ENCODE measurements around the gene ERBIN. TPM values are rescaled to one million over a fixed set of nuclear protein-coding genes. Genes with fewer than 3 reads are reported as not detected.

ERBIN gene
- total and polyA plus RNA-seq, 2 donors (not counting 1 experiment from before 2014, with no cell fraction given), result 69.1 to 127 TPM

DNA sequence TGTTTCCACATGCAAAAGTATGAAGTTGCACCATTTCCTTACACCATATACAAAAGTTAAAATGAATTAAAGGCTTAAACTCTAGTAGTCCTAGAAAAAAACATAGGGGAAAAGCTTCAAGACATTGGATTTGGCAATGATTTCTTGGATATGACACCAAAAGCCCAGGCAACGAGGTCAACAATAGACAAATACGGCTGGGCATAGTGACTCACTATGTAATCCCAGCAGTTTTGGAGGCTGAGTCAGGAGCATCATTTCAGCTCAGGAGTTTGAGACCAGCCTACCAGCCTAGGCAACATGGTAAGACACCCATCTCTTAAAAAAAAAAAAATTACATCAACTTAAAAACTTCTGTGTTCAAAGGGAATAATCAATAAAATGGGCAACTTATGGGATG, 186.8 kb downstream of the ERBIN start:
- Histone ChIP-seq H3K4me2 (ENCODE audit: extremely low read depth, insufficient read depth, low read length) (no peak overlapping the region), H3K27me3 (ENCODE audit: control insufficient read depth, insufficient read depth, low read length) (no peaks in the 10 kb centered on the region), H3K9ac (ENCODE audit: insufficient read depth, low read length) (no peak overlapping the region), H3K27ac (ENCODE audit: insufficient read depth, low read length) (no peak overlapping the region), H3K9me3 (ENCODE audit: control insufficient read depth, insufficient read depth, low read depth, low read length) (no peaks in the 10 kb centered on the region), H3K79me2 (ENCODE audit: control insufficient read depth, insufficient read depth, low read length) (no peaks in the 10 kb centered on the region), H3K4me1 (ENCODE audit: control insufficient read depth, extremely low read depth, insufficient read depth, low read length) (no peaks in the 10 kb centered on the region), H3K36me3 (ENCODE audit: control insufficient read depth, insufficient read depth, low read length) (no peaks in the 10 kb centered on the region), H4K20me1 (ENCODE audit: control insufficient read depth, extremely low read depth, insufficient read depth, low read length) (no peaks in the 10 kb centered on the region), H3K4me3 (replicated peaks in 1 of 4; ENCODE audit: control extremely low read depth in 1 of 4, insufficient read depth in 1 of 4, low read depth in 3 of 4, low read length in 4 of 4) (no peak overlapping the region), H2AFZ (ENCODE audit: low read length) (no peak overlapping the region)
- DNase-seq (ENCODE audit: low read depth in 2 of 2), result peak; percentile 49 to 62
- TF ChIP-seq EZH2 (IDR thresholded peaks at IDR 0.05; ENCODE audit: low read length, missing control alignments), result no peak
- TF ChIP-seq, protein P1, sequence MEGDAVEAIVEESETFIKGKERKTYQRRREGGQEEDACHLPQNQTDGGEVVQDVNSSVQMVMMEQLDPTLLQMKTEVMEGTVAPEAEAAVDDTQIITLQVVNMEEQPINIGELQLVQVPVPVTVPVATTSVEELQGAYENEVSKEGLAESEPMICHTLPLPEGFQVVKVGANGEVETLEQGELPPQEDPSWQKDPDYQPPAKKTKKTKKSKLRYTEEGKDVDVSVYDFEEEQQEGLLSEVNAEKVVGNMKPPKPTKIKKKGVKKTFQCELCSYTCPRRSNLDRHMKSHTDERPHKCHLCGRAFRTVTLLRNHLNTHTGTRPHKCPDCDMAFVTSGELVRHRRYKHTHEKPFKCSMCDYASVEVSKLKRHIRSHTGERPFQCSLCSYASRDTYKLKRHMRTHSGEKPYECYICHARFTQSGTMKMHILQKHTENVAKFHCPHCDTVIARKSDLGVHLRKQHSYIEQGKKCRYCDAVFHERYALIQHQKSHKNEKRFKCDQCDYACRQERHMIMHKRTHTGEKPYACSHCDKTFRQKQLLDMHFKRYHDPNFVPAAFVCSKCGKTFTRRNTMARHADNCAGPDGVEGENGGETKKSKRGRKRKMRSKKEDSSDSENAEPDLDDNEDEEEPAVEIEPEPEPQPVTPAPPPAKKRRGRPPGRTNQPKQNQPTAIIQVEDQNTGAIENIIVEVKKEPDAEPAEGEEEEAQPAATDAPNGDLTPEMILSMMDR (conservative IDR thresholded peaks at IDR 0.05 in 1 of 2, IDR thresholded peaks at IDR 0.05 in 1 of 2; ENCODE audit: low read depth in 1 of 2, low read length in 2 of 2), result no peak

DNA sequence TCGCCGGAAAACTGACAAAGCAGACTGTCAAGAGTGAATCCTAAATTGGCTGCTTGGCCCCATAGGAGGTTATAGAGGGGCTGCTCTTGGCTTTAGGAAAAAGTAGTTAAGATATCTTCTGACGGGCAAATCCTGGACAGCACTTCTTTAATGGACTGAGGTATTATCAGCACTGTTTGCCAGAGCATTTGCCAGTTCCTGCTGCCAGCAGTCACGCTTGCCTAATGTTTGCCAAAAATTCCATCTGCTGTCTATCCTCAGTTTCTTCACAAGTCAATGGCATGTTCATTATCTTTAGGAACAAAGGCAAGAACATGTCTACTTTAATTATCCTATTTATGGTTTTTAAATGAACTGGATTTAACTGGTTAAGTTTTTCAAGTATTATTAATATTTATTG, 191.9 kb downstream of the ERBIN start:
- Histone ChIP-seq H3K9me3 (ENCODE audit: control insufficient read depth, insufficient read depth, low read depth, low read length) (no peaks in the 10 kb centered on the region), H3K9ac (ENCODE audit: insufficient read depth, low read length) (no peak overlapping the region), H3K27ac (ENCODE audit: insufficient read depth, low read length) (no peak overlapping the region), H3K27me3 (ENCODE audit: control insufficient read depth, insufficient read depth, low read length) (no peaks in the 10 kb centered on the region), H4K20me1 (ENCODE audit: control insufficient read depth, extremely low read depth, insufficient read depth, low read length) (no peaks in the 10 kb centered on the region), H3K4me3 (replicated peaks in 1 of 4; ENCODE audit: control extremely low read depth in 1 of 4, insufficient read depth in 1 of 4, low read depth in 3 of 4, low read length in 4 of 4) (no peak overlapping the region), H2AFZ (ENCODE audit: low read length) (no peak overlapping the region), H3K36me3 (ENCODE audit: control insufficient read depth, insufficient read depth, low read length) (no peaks in the 10 kb centered on the region), H3K79me2 (ENCODE audit: control insufficient read depth, insufficient read depth, low read length) (no peaks in the 10 kb centered on the region), H3K4me2 (ENCODE audit: extremely low read depth, insufficient read depth, low read length) (no peak overlapping the region), H3K4me1 (ENCODE audit: control insufficient read depth, extremely low read depth, insufficient read depth, low read length) (no peaks in the 10 kb centered on the region)
- no peak for DNase-seq (ENCODE audit: low read depth in 2 of 2)
- TF ChIP-seq EZH2 (IDR thresholded peaks at IDR 0.05; ENCODE audit: low read length, missing control alignments), result no peak
- TF ChIP-seq, protein P1 (conservative IDR thresholded peaks at IDR 0.05 in 1 of 2, IDR thresholded peaks at IDR 0.05 in 1 of 2; ENCODE audit: low read depth in 1 of 2, low read length in 2 of 2), result no peak

DNA sequence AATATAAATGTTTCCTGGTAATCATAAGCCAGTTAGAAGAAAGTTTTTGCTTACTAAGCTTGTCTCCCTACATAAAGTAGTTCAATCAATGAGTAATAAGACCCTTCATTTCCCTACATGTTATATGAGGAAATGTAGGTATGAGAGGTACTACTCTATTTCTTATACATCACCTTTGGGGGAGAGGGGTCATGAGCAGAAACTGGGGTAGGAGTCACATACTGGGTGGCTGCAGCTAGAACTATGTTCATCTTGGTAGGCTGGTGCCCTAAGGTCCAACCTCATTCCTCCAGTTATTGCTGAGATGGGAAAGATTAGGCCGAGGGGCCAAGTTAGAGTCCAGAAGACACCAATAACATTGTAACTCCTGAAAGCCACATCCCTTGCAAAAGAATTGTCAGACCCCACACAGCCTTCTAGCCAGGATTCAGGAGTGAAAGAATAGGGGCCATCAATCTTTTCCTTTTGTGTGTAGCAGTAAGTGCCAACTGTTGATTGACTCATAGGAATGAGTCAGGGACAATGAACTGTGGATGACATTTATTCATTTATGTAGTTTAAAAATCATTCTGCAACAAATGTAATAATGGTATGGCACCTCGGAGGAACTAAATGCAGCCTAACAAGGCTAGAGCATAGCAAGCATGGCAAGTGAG, 196.1 kb downstream of the ERBIN start:
- H3K9ac ChIP-seq (ENCODE audit: insufficient read depth, low read length), result no peak overlapping the region
- no peaks in the 10 kb centered on the region for H3K27me3 ChIP-seq (ENCODE audit: control insufficient read depth, insufficient read depth, low read length)
- peak; percentile 43 to 48 for DNase-seq (ENCODE audit: low read depth in 2 of 2)
- H4K20me1 ChIP-seq (ENCODE audit: control insufficient read depth, extremely low read depth, insufficient read depth, low read length), result no peaks in the 10 kb centered on the region
- H3K4me2 ChIP-seq (ENCODE audit: extremely low read depth, insufficient read depth, low read length), result no peak overlapping the region
- no peaks in the 10 kb centered on the region for H3K79me2 ChIP-seq (ENCODE audit: control insufficient read depth, insufficient read depth, low read length)
- no peaks in the 10 kb centered on the region for H3K4me1 ChIP-seq (ENCODE audit: control insufficient read depth, extremely low read depth, insufficient read depth, low read length)
- H3K27ac ChIP-seq (ENCODE audit: insufficient read depth, low read length), result no peak overlapping the region
- no peak overlapping the region for H2AFZ ChIP-seq (ENCODE audit: low read length)
- no peaks in the 10 kb centered on the region for H3K36me3 ChIP-seq (ENCODE audit: control insufficient read depth, insufficient read depth, low read length)
- H3K9me3 ChIP-seq (ENCODE audit: control insufficient read depth, insufficient read depth, low read depth, low read length), result no peaks in the 10 kb centered on the region
- TF ChIP-seq, protein P1 (conservative IDR thresholded peaks at IDR 0.05 in 1 of 2, IDR thresholded peaks at IDR 0.05 in 1 of 2; ENCODE audit: low read depth in 1 of 2, low read length in 2 of 2), result no peak
- no peak for TF ChIP-seq EZH2 (IDR thresholded peaks at IDR 0.05; ENCODE audit: low read length, missing control alignments)
- H3K4me3 ChIP-seq (replicated peaks in 1 of 4; ENCODE audit: control extremely low read depth in 1 of 4, insufficient read depth in 1 of 4, low read depth in 3 of 4, low read length in 4 of 4), result no peak overlapping the region

Data from fibroblast of lung (primary cell).